GM11168 (cell line): ENCODE measurements around the gene EXD1.

Experiments used
- in situ Hi-C: fragments of 300-500 bp; cut with MboI; formaldehyde crosslinking; loops from one replicate; pipeline ENCODE4 v1.12.0; 2022; ENCODE audit warnings: low sequenced_read_pairs; ENCODE audit not compliant: unreplicated experiment

EXD1 gene

GRCh38 chr15:41231422-41232226 is 1.1 kb upstream of the EXD1 start:
- in situ Hi-C loops = no loop called here

GRCh38 chr15:41230345-41230649 is 260 bp downstream of the EXD1 start:
- in situ Hi-C loops = no loop called here

GRCh38 chr15:41219381-41219780 is 11.2 kb downstream of the EXD1 start:
- in situ Hi-C loops = no loop called here

GRCh38 chr15:41218851-41219250 is 11.7 kb downstream of the EXD1 start:
- in situ Hi-C loops = no loop called here

GRCh38 chr15:41215708-41216107 is 14.8 kb downstream of the EXD1 start:
- in situ Hi-C loops = no loop called here

GRCh38 chr15:41207687-41208448 is 22.7 kb downstream of the EXD1 start:
- in situ Hi-C loops = no loop called here

GRCh38 chr15:41205315-41205714 is 25.2 kb downstream of the EXD1 start:
- in situ Hi-C loops = no loop called here

- in situ Hi-C loops = no loop called here
Observed at GRCh38 chr15:41203395-41203794, 27.2 kb downstream of the EXD1 start.

- in situ Hi-C loops = no loop called here
Observed at GRCh38 chr15:41199470-41199869, 31.1 kb downstream of the EXD1 start.

GRCh38 chr15:41194444-41194843 is 36.1 kb downstream of the EXD1 start:
- in situ Hi-C loops = no loop called here

- in situ Hi-C loops = no loop called here
Observed at GRCh38 chr15:41183581-41183980, 47.0 kb downstream of the EXD1 start.

- in situ Hi-C loops = no loop called here
Observed at GRCh38 chr15:41182266-41182665, 48.3 kb downstream of the EXD1 start.

- in situ Hi-C loops = no loop called here
Observed at GRCh38 chr15:41180206-41180789, 50.3 kb downstream of the EXD1 start.

- in situ Hi-C loops = no loop called here
Observed at GRCh38 chr15:41169781-41170180, 60.8 kb downstream of the EXD1 start.

- in situ Hi-C loops = no loop called here
Observed at GRCh38 chr15:41169086-41169485, 61.5 kb downstream of the EXD1 start.

- in situ Hi-C loops = no loop called here
Observed at GRCh38 chr15:41161736-41162135, 68.8 kb downstream of the EXD1 start.

GRCh38 chr15:41161336-41161735 is 69.2 kb downstream of the EXD1 start:
- in situ Hi-C loops = no loop called here

- in situ Hi-C loops = no loop called here
Observed at GRCh38 chr15:41160639-41161315, 69.8 kb downstream of the EXD1 start.

GRCh38 chr15:41154412-41154811 is 76.1 kb downstream of the EXD1 start:
- in situ Hi-C loops = no loop called here

GRCh38 chr15:41153733-41154132 is 76.8 kb downstream of the EXD1 start:
- in situ Hi-C loops = no loop called here

GRCh38 chr15:41151451-41152005 is 79.0 kb downstream of the EXD1 start:
- in situ Hi-C loops = no loop called here
